Stimulated activated naive B cell treated with anti-CD40 and anti-IgM and Interleukin-4, amounts not matched to agents 10 μg/mL and 1 μg/mL and 100 μg/mL, for 72 hours (primary cell): ENCODE data around the gene KCNMA1.
"Not testable (repeated sequence)": the region's sequence is repeated elsewhere in the genome, so short reads cannot be mapped to it uniquely, and the experiment has no call there.

Source experiments
- ATAC-seq, 2 donors: fragments of 150-1000 bp; cut with Tn5 transposase; replicated peaks; 2 replicates each; pipeline ENCODE4 v1.10.0; 2021; ENCODE audit warnings: moderate library complexity in 1 of 2
- DNase-seq: peaks from one replicate; pipeline ENCODE4 v3.0.0; 2021
- H3K27ac Mint-ChIP-seq: one replicate; pipeline ENCODE4 v1.8.0; 2022; ENCODE audit warnings: mild to moderate bottlenecking, mixed read lengths
- H3K27me3 Mint-ChIP-seq, 2 donors: one replicate each; pipeline ENCODE4 v1.8.0; 2022; ENCODE audit warnings: mixed read lengths in 2 of 2
- H3K36me3 Mint-ChIP-seq, 2 donors: one replicate each; pipeline ENCODE4 v1.8.0; 2022; ENCODE audit warnings: mixed read lengths in 2 of 2, mild to moderate bottlenecking in 1 of 2
- H3K4me1 Mint-ChIP-seq, 2 donors: one replicate each; pipeline ENCODE4 v1.8.0; 2022; ENCODE audit warnings: mixed read lengths in 2 of 2, mild to moderate bottlenecking in 1 of 2
- H3K4me3 Mint-ChIP-seq, 2 donors: one replicate each; pipeline ENCODE4 v1.8.0; 2022; ENCODE audit warnings: mild to moderate bottlenecking in 2 of 2, mixed read lengths in 2 of 2, moderate library complexity in 1 of 2
- H3K9me3 Mint-ChIP-seq, 2 donors: one replicate each; pipeline ENCODE4 v1.8.0; 2022; ENCODE audit warnings: mixed read lengths in 2 of 2, mild to moderate bottlenecking in 1 of 2

The KCNMA1 gene

DNA sequence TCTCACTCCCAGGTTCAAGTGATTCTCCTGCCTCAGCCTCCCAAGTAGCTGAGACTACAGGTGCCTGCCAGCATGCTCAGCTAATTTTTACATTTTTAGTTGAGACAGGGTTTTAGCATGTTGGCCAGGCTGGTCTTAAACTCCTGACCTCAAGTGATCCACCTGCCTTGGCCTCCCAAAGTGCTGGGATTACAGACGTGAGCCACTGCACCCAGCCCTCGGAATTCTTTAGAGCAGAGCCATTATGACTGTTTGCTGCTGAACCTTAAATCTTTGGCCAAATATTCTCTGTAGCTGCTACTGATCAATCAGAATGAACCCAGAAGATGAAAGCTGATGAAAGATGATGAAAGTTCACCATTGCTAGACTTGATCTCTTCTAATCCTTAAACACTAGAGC lies 249.9 kb downstream of the KCNMA1 start:
- H3K27me3 Mint-ChIP-seq = peaks cover 8 to 14% of the 10 kb centered on the region in 2 donors
- not testable (repeated sequence) for H3K36me3 Mint-ChIP-seq, H3K9me3 Mint-ChIP-seq, DNase-seq, ATAC-seq, H3K27ac Mint-ChIP-seq, H3K4me1 Mint-ChIP-seq, H3K4me3 Mint-ChIP-seq

DNA sequence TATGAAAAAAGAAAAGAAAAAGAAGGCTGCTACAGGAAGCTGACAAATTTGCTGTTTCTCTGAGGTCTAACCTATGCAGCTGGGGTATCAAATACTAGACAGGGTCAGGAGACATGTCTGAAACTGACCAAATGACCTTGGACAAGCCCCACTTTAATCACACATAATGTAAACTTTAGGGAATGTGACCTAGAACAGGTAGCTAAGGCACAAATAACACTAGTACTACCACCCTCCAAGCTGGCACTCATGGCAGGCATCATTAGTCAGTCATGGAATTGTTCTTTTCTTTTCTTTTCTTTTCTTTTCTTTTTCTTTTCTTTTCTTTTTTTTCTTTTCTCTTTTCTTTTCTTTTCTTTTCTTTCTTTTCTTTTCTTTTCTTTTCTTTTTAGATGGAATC lies 250.4 kb downstream of the KCNMA1 start:
- H3K27me3 Mint-ChIP-seq = peaks cover 5 to 10% of the 10 kb centered on the region in 2 donors
- no peak for ATAC-seq
- no peaks in the 10 kb centered on the region for H3K36me3 Mint-ChIP-seq
- DNase-seq = no peak
- no peaks in the 10 kb centered on the region for H3K9me3 Mint-ChIP-seq
- no peaks in the 10 kb centered on the region for H3K4me1 Mint-ChIP-seq
- no peak overlapping the region for H3K4me3 Mint-ChIP-seq
- no peak overlapping the region for H3K27ac Mint-ChIP-seq

DNA sequence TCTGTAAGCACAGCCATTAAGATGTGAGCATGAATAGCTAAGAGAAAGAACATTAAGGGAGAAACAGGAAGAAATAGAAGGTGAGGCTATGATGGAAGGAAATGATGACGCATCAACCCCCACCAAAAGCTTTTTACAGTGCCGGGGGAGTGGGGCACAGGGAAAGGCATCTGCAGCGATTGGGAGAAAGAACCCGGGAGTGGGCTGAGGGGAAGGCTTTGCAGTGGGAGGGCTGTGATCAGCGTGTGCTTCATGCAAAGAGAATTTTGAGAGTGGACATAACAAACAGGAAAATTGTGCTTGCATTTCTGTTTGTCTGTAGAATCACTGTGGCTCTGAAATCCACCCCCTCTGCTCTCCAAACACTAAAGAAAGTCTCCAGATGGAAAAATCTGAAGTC lies 250.8 kb downstream of the KCNMA1 start:
- ATAC-seq (no peak), DNase-seq (no peak)
- H3K27me3 Mint-ChIP-seq = peaks cover 5 to 10% of the 10 kb centered on the region in 2 donors
- H3K27ac Mint-ChIP-seq = no peak overlapping the region
- no peaks in the 10 kb centered on the region for H3K4me1 Mint-ChIP-seq
- H3K36me3 Mint-ChIP-seq = no peaks in the 10 kb centered on the region
- no peak overlapping the region for H3K4me3 Mint-ChIP-seq
- H3K9me3 Mint-ChIP-seq = no peaks in the 10 kb centered on the region

DNA sequence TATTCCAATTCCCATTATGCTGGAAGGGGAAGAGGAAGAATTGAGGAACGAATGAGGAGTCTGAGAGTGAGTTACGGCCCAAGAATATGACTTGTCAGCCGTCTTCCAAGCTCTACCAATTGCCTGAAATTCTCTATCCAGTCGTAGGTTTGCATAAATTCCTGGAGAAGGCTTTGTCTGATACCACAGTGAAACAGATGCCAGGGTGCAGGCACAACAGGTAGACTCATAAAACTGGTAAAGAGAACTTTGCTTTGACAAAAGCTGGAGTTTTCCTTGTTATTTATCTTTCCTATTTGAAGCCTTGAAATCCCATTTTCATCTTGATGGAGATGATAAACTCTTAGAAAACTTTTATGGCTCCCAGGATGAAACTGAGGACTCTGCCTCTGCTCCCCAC lies 251.2 kb downstream of the KCNMA1 start:
- H3K9me3 Mint-ChIP-seq = no peaks in the 10 kb centered on the region
- no peak overlapping the region for H3K27ac Mint-ChIP-seq
- ATAC-seq (no peak), DNase-seq (no peak)
- peaks cover 5 to 10% of the 10 kb centered on the region in 2 donors for H3K27me3 Mint-ChIP-seq
- no peaks in the 10 kb centered on the region for H3K4me1 Mint-ChIP-seq
- no peak overlapping the region for H3K4me3 Mint-ChIP-seq
- no peaks in the 10 kb centered on the region for H3K36me3 Mint-ChIP-seq

DNA sequence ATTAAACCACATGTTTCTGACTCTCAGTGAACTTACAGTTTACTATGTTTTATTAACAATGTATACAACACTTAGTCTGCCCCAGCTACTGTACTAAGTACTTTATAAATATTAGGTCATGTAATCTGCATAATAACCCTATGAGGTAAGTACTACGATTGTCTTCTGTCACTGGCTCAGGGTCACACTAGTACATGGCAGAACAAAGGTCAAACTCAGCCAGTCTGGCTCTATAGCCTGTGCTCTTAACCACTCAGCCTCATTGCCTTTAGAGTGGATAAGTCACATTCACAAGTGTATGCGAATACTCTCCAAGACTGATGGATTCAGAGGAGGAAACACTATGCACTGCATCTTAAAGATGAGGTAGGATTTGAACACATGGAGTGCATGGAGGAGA lies 252.3 kb downstream of the KCNMA1 start:
- H3K9me3 Mint-ChIP-seq = no peaks in the 10 kb centered on the region
- H3K4me1 Mint-ChIP-seq = no peaks in the 10 kb centered on the region
- H3K36me3 Mint-ChIP-seq = no peaks in the 10 kb centered on the region
- DNase-seq (no peak), ATAC-seq (no peak)
- no peak overlapping the region for H3K27ac Mint-ChIP-seq
- H3K27me3 Mint-ChIP-seq = peaks cover 5 to 10% of the 10 kb centered on the region in 2 donors
- H3K4me3 Mint-ChIP-seq = no peak overlapping the region

DNA sequence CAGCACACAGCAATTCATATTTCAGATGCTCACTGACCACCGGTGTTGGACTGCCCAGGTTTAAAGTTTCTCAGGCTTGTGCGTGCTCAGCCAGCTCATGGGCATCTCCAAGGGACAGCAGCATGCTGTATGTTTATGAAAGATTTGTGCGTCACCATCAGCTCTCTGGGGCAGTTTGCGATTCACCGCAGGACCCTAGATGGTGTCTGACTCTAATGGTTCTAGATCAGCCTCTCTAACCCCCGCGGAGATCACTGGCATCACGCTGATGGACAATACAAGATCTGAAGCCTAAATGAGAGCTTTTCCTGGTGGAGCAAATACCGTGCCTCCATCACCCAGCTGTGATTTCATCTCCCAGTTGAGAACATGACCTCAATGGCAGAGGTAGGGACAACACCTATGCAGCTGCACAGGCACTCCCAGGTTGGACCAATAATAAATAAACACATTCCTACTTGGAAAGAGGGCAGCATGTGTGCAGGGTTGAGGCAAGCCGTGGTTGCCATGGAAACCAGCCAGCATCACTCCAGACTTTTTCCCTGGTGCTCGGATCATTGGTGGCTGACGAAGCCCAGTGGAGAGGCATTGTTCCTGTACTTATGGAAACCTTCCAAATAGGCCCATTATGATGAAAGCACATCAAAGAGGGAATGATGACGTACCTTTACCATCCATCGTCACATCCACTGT lies 253.6 kb downstream of the KCNMA1 start:
- no peak overlapping the region for H3K4me3 Mint-ChIP-seq
- no peaks in the 10 kb centered on the region for H3K9me3 Mint-ChIP-seq
- no peak for DNase-seq
- ATAC-seq = no peak
- H3K36me3 Mint-ChIP-seq = no peaks in the 10 kb centered on the region
- no peak overlapping the region for H3K27ac Mint-ChIP-seq
- peaks cover 2 to 5% of the 10 kb centered on the region in 2 donors for H3K27me3 Mint-ChIP-seq
- no peaks in the 10 kb centered on the region for H3K4me1 Mint-ChIP-seq

DNA sequence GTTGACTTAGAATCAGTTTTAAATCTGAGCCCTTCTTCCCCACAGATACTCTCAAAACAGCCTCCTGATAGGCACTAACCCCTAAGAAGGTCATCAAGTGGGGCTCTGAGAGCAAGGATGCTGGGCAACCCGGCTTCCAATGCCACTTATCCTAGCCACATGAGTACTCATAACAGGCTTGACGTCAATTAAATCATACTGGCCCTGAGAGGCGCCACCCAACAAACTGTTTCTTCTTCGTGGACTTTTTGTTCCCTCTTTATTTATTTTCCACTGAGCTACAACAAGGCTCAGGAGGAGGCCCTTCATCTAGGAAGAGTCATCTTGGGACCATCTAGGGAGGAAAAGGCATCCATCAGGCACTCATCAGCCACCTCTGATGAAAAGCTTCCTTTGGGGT lies 255.9 kb downstream of the KCNMA1 start:
- no peak overlapping the region for H3K4me3 Mint-ChIP-seq
- no peaks in the 10 kb centered on the region for H3K36me3 Mint-ChIP-seq
- no peak overlapping the region for H3K27ac Mint-ChIP-seq
- H3K9me3 Mint-ChIP-seq = no peaks in the 10 kb centered on the region
- ATAC-seq (no peak), DNase-seq (no peak)
- no peaks in the 10 kb centered on the region for H3K27me3 Mint-ChIP-seq
- H3K4me1 Mint-ChIP-seq = no peaks in the 10 kb centered on the region

DNA sequence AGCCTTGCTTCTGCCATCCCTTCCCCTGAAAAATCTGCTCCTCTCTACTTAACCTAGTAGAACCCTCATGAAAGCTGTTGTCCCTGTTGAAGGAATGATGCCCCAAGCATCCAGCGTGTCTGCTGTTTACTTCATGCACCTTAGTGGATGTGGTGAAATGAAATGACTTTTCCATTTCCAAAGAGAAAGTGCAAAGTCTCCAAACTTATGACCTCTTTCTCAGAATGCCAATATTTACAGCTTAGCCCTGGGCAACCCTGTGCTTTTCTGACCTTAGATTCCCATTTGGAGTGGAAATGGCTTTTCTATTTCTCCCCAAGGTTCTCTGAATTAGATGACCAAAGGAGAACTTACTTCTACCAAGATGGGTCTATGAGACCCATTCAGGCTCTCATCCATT lies 256.9 kb downstream of the KCNMA1 start:
- no peaks in the 10 kb centered on the region for H3K27me3 Mint-ChIP-seq
- no peak for DNase-seq
- H3K4me3 Mint-ChIP-seq = no peak overlapping the region
- H3K9me3 Mint-ChIP-seq = no peaks in the 10 kb centered on the region
- H3K36me3 Mint-ChIP-seq = no peaks in the 10 kb centered on the region
- no peaks in the 10 kb centered on the region for H3K4me1 Mint-ChIP-seq
- no peak for ATAC-seq
- no peak overlapping the region for H3K27ac Mint-ChIP-seq

DNA sequence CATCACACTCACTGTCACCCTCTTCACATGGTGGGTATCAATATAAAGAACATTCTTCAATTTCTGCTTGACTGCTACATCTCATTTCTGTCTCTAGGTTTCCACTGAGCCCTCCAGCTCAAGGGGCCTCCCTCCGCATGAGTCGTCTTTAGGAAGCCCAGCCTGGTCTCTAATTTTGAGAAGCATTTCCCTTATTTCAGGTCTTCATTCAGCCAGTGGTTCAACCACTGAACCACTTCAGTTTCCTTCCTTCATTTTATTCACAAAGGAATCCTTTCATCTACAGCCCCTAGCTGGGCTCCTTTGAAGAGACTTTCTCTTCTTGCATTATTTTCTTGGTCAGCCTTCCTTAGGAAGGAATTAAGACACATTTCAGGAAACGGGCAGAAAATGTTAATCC lies 257.4 kb downstream of the KCNMA1 start:
- no peaks in the 10 kb centered on the region for H3K4me1 Mint-ChIP-seq
- H3K27ac Mint-ChIP-seq = no peak overlapping the region
- H3K9me3 Mint-ChIP-seq = no peaks in the 10 kb centered on the region
- no peaks in the 10 kb centered on the region for H3K36me3 Mint-ChIP-seq
- H3K4me3 Mint-ChIP-seq = no peak overlapping the region
- no peaks in the 10 kb centered on the region for H3K27me3 Mint-ChIP-seq
- DNase-seq (no peak), ATAC-seq (no peak)

DNA sequence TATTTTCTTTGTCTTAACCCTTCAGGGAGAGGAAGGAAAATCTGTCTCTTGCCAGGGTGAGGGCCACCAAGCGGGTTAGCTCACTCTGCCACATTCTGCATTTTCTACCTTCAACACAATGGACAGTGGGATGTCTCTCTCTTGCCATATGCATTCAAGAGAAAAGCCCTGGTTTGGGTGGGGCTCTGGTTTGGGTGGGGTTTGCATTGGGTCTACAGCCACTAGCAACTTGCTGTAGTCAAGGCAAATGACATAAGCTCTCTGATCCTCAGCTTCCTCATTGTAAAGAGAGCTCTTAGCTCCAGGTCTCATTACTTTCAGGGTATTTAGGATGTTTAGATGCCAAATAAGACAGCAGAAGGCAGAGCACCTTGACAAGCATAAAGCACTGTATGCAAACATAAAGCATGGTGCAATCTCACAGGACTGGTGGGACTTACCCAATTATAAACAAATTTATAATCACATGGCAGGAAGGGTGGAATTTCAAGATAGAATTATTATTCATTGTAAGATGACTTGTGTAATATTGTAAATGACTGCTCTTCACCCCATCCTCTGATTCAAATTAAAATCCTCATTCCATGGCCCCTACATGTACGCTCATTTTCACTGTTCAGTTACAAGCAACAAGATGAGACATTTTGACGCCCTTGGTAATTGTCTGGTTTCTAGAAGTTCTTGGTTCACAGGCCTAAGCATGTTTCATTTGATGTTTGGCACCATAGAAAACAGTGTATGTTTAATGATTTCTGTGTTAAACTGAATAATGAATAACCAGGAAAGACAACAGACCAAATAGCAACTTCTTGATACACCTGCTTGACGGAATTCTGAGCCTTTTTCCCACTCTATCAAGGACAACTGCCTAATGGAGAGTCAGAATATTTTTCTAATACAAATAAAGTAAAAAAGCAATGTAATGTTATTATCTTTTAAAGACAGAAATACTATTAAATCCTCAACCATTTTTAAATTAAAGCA lies 258.9 kb downstream of the KCNMA1 start:
- Mint-ChIP-seq H3K4me1 (no peaks in the 10 kb centered on the region), H3K9me3 (no peaks in the 10 kb centered on the region), H3K4me3 (no peak overlapping the region), H3K36me3 (no peaks in the 10 kb centered on the region), H3K27ac (no peak overlapping the region), H3K27me3 (peaks cover 4 to 6% of the 10 kb centered on the region in 2 donors)
- ATAC-seq (no peak), DNase-seq (no peak)

DNA sequence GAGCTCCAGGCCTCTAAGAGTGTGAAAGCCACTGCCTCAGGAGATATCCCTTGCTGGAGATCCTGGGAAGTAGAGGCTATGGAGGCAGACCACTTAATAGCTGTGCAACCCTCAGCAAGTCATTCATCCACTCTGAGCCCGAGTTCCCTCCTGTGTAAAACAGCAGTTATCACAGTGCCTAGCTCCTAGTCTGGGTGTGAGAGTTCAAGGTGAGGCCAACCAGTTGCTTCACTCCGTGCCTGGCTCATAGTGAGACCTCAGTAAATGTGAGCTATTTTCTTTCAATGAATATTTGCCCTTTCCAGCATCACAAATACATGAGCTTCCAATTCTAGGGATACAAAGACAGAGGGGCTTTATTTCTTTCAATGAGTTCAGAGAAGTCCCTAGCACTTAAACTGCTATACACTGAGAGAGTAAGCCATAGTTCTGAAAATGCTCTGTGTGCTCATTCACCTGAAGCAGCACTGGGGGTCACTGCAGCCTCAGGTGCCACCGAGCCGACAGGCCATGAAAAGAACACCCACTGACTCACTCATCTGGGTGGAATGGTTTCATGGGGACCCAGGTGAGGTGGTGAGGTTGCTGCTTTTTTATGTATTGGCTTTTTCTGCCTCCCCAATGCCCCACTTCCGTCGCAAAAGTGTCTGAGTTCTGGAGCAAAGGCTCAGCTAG lies 259.8 kb downstream of the KCNMA1 start:
- no peak for ATAC-seq
- no peak overlapping the region for H3K4me3 Mint-ChIP-seq
- H3K27ac Mint-ChIP-seq = no peak overlapping the region
- H3K9me3 Mint-ChIP-seq = no peaks in the 10 kb centered on the region
- H3K4me1 Mint-ChIP-seq = no peaks in the 10 kb centered on the region
- H3K27me3 Mint-ChIP-seq = peaks cover 5 to 6% of the 10 kb centered on the region in 2 donors
- DNase-seq = no peak
- H3K36me3 Mint-ChIP-seq = no peaks in the 10 kb centered on the region

DNA sequence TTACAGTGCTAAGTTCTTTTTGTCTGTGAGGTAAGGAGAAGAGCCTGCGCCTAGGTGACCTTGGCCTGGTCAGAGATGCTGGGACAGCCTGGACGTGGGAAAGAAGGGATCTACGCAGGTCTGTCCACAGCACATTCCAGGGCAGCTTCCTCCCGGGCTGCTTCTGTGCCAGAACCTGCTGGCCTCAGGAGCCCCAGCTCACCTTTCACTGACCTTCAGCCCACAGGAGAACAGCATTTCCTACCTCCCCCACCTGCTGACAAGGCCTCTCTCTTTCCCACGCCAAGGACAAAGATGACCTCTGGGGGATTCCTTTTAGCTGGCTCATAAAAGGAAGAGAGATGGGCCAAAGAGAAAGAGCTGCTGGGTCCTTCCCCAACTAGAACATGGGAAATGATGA lies 260.6 kb downstream of the KCNMA1 start:
- Mint-ChIP-seq H3K27ac (no peak overlapping the region), H3K4me1 (no peaks in the 10 kb centered on the region), H3K9me3 (peaks cover 0 to 4% of the 10 kb centered on the region in 2 donors), H3K4me3 (no peak overlapping the region), H3K27me3 (peaks cover 5 to 7% of the 10 kb centered on the region in 2 donors), H3K36me3 (no peaks in the 10 kb centered on the region)
- DNase-seq = no peak
- ATAC-seq = no peak

DNA sequence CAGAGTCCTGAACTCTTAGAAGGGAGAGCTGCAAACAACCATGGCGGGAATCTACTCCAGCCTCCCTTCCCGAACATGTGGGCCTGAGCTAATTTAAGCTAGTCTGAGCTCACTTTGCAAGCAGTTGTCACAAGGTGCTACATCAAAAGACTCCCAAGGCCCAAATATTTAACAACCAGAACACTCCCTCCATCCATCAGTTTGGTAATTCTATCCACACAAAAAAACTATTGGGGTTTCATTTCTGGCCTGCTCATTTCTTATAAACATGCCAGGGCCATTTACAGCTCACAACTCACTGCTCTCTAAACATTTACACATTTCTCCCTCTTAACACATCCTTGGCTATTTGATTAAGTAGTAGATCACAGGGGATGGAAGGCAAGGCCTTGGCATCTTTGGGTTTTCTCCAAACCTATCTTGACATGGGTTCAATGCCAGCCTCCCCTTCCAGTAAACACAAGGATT lies 263.4 kb downstream of the KCNMA1 start:
- H3K4me1 Mint-ChIP-seq = no peaks in the 10 kb centered on the region
- ATAC-seq (no peak), DNase-seq (no peak)
- peaks cover 5 to 13% of the 10 kb centered on the region in 2 donors for H3K27me3 Mint-ChIP-seq
- no peaks in the 10 kb centered on the region for H3K36me3 Mint-ChIP-seq
- no peak overlapping the region for H3K27ac Mint-ChIP-seq
- H3K9me3 Mint-ChIP-seq = peaks cover 0 to 5% of the 10 kb centered on the region in 2 donors
- no peak overlapping the region for H3K4me3 Mint-ChIP-seq
